Calu3 (cell line): Measurements from ENCODE around the gene SETBP1. TPM values are rescaled to one million over a fixed set of nuclear protein-coding genes. Genes with fewer than 3 reads are reported as not detected.

Source experiments
- BruUV-seq: library from RNA; stranded (reverse); fragments of 400-500 nt; replicated peaks from 2 replicates; lab custom pipeline; 2021; lab: Mats Ljungman, UMichigan
- CTCF ChIA-PET: fragments of 300-600 bp; sonication (Branson Sonifier 250); formaldehyde crosslinking; loops from one replicate; lab custom pipeline; 2022; ENCODE audit warnings: antibody characterized with exemption; lab: Charles Lee
- DNase-seq: peaks from one replicate; pipeline ENCODE4 v3.0.0; 2022
- H3K27ac Mint-ChIP-seq: one replicate; pipeline ENCODE4 v1.8.0; 2022; ENCODE audit warnings: mixed read lengths; ENCODE audit not compliant: unreplicated experiment
- H3K27me3 Mint-ChIP-seq: one replicate; pipeline ENCODE4 v1.8.0; 2022; ENCODE audit warnings: mixed read lengths; ENCODE audit not compliant: unreplicated experiment
- H3K36me3 Mint-ChIP-seq: one replicate; pipeline ENCODE4 v1.8.0; 2022; ENCODE audit warnings: mild to moderate bottlenecking, moderate library complexity, mixed read lengths; ENCODE audit not compliant: insufficient read depth, unreplicated experiment
- H3K4me1 Mint-ChIP-seq: one replicate; pipeline ENCODE4 v1.8.0; 2022; ENCODE audit warnings: mild to moderate bottlenecking, low read depth, mixed read lengths; ENCODE audit not compliant: unreplicated experiment
- H3K4me3 Mint-ChIP-seq: one replicate; pipeline ENCODE4 v1.8.0; 2022; ENCODE audit warnings: mild to moderate bottlenecking, low read depth, moderate library complexity, mixed read lengths; ENCODE audit not compliant: unreplicated experiment
- H3K9me3 Mint-ChIP-seq: one replicate; pipeline ENCODE4 v1.8.0; 2022; ENCODE audit warnings: low read depth, mixed read lengths; ENCODE audit not compliant: unreplicated experiment
- CTCF ChIP-seq: fragments of 200-600 bp; IDR thresholded peaks from one replicate; pipeline ENCODE4 v1.8.0; 2022; ENCODE audit warnings: antibody characterized with exemption; ENCODE audit not compliant: unreplicated experiment
- intact Hi-C: fragments of 100-400 bp; cut with micrococcal nuclease; formaldehyde crosslinking; loops from one replicate; pipeline ENCODE4 v1.10.0; 2022; ENCODE audit not compliant: unreplicated experiment
- total RNA-seq: library from RNA; stranded (reverse); gene quantifications from 2 replicates; pipeline ENCODE4 v1.2.3, GENCODE V29; 2022

SETBP1 gene
- total RNA-seq, 1 experiment from 2014 or later, result 6.0 TPM

GRCh38 chr18:44805176-44805575, 124.5 kb downstream of the SETBP1 start:
- Mint-ChIP-seq H3K4me3 (no peak overlapping the region), H3K27me3 (no peaks in the 10 kb centered on the region), H3K27ac (no peak overlapping the region), H3K36me3 (no peaks in the 10 kb centered on the region), H3K9me3 (peaks cover 3% of the 10 kb centered on the region), H3K4me1 (peaks cover 17% of the 10 kb centered on the region)
- CTCF ChIA-PET, result no interaction called here
- no peak for TF ChIP-seq CTCF
- BruUV-seq, result no TSS peak
- intact Hi-C loops, result no loop called here
- no peak for DNase-seq

GRCh38 chr18:44805643-44806042, 125.0 kb downstream of the SETBP1 start:
- no peak overlapping the region for H3K27ac Mint-ChIP-seq
- H3K9me3 Mint-ChIP-seq, result no peaks in the 10 kb centered on the region
- no peak overlapping the region for H3K4me3 Mint-ChIP-seq
- intact Hi-C loops, result no loop called here
- no TSS peak for BruUV-seq
- no peaks in the 10 kb centered on the region for H3K27me3 Mint-ChIP-seq
- no peak for TF ChIP-seq CTCF
- H3K36me3 Mint-ChIP-seq, result no peaks in the 10 kb centered on the region
- H3K4me1 Mint-ChIP-seq, result peaks cover 13% of the 10 kb centered on the region
- CTCF ChIA-PET, result no interaction called here
- DNase-seq, result no peak

- no peak overlapping the region for H3K27ac Mint-ChIP-seq
- H3K9me3 Mint-ChIP-seq, result no peaks in the 10 kb centered on the region
- H3K4me3 Mint-ChIP-seq, result no peak overlapping the region
- no peak for TF ChIP-seq CTCF
- CTCF ChIA-PET, result no interaction called here
- H3K27me3 Mint-ChIP-seq, result no peaks in the 10 kb centered on the region
- intact Hi-C loops, result no loop called here
- BruUV-seq, result no TSS peak
- peaks cover 13% of the 10 kb centered on the region for H3K4me1 Mint-ChIP-seq
- no peaks in the 10 kb centered on the region for H3K36me3 Mint-ChIP-seq
- no peak for DNase-seq
Measured at GRCh38 chr18:44807766-44808165, 127.1 kb downstream of the SETBP1 start.

GRCh38 chr18:44811572-44812125, 131.0 kb downstream of the SETBP1 start:
- BruUV-seq, result no TSS peak
- no peak for DNase-seq
- H3K36me3 Mint-ChIP-seq, result no peaks in the 10 kb centered on the region
- no peaks in the 10 kb centered on the region for H3K9me3 Mint-ChIP-seq
- TF ChIP-seq CTCF, result no peak
- H3K27ac Mint-ChIP-seq, result no peak overlapping the region
- peaks cover 15% of the 10 kb centered on the region for H3K4me1 Mint-ChIP-seq
- no peaks in the 10 kb centered on the region for H3K27me3 Mint-ChIP-seq
- no peak overlapping the region for H3K4me3 Mint-ChIP-seq
- CTCF ChIA-PET, result no interaction called here
- intact Hi-C loops, result no loop called here
